ENCODE measurements around the gene EIF1. TPM values are rescaled to one million over a fixed set of nuclear protein-coding genes. Genes with fewer than 3 reads are reported as not detected.
"Not testable (repeated sequence)": the region's sequence is repeated elsewhere in the genome, so short reads cannot be mapped to it uniquely, and the experiment has no call there.

The EIF1 gene
- total RNA-seq (180 and 192 TPM in 2 replicates), polyA plus RNA-seq (977 and 989 TPM in 2 replicates)

DNA sequence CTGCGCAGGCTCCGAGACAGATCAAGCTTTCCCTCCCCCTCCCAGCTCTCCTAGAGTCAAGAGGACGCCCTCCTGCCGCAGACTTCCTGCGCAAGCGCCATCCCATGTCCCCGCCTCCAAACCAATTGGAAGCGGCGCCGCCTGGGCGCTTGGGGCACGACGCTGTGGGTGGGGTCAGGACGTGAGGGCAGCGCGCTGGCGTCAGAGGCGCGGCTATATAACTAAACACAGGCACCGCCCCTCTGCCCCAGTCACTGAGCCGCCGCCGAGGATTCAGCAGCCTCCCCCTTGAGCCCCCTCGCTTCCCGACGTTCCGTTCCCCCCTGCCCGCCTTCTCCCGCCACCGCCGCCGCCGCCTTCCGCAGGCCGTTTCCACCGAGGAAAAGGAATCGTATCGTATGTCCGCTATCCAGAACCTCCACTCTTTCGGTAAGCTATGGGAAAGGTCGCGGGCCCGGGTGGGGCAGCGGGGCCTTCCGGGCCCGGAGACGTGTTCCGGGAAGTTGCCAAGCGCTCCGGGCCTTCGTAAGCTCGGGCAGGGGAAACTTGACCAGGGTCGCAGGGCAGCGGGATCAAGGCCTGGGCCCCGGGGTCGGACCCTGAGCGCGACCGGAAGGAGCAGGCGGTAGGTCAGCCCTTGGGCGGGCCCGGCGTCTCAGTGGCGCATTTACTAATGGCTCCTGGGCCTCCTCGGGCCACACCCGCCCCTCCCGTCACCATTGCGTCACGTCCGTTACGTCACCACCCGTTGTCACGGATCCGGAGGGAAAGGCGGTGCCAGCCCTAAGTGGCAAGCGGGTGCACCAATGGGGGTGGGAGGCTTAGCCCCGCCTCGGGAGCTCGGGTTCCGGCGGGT is at the start of gene EIF1:
TSS of gene EIF1 (plus strand) at position 245 of the 856 bp plus-strand sequence. CDS start at position 399, 154 bp downstream.
- H3K27me3 ChIP-seq = no peaks in the 10 kb centered on the region
- H3K4me3 ChIP-seq = peak within 1 kb of the TSS; percentile 60
- DNase-seq (ENCODE audit: low spot score) = peak; percentile 100
- TF ChIP-seq EZH2phosphoT487 (IDR thresholded peaks at IDR 0.05; ENCODE audit: low read depth, severe bottlenecking, unreplicated experiment) (no peak), EZH2 (IDR thresholded peaks at IDR 0.05; ENCODE audit: borderline replicate concordance) (no peak)
- TF ChIP-seq, protein P1, sequence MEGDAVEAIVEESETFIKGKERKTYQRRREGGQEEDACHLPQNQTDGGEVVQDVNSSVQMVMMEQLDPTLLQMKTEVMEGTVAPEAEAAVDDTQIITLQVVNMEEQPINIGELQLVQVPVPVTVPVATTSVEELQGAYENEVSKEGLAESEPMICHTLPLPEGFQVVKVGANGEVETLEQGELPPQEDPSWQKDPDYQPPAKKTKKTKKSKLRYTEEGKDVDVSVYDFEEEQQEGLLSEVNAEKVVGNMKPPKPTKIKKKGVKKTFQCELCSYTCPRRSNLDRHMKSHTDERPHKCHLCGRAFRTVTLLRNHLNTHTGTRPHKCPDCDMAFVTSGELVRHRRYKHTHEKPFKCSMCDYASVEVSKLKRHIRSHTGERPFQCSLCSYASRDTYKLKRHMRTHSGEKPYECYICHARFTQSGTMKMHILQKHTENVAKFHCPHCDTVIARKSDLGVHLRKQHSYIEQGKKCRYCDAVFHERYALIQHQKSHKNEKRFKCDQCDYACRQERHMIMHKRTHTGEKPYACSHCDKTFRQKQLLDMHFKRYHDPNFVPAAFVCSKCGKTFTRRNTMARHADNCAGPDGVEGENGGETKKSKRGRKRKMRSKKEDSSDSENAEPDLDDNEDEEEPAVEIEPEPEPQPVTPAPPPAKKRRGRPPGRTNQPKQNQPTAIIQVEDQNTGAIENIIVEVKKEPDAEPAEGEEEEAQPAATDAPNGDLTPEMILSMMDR (IDR thresholded peaks at IDR 0.05; ENCODE audit: poor library complexity) = no peak
- H2AFZ ChIP-seq = peak within 1 kb of the TSS; percentile 37
- H3K36me3 ChIP-seq (replicated peaks; ENCODE audit: insufficient read depth, low read depth) = peaks cover 16% of the 10 kb centered on the region
- no peaks in the 10 kb centered on the region for H3K9me3 ChIP-seq (ENCODE audit: low read depth)
- WGBS (ENCODE audit: low lambda C conversion rate, missing lambda C conversion rate) = 2% methylated on average over 68 of the region's 81 CpGs
- peaks cover 36% of the 10 kb centered on the region for H4K20me1 ChIP-seq (ENCODE audit: insufficient read depth, poor library complexity, severe bottlenecking)
- H3K9me2 ChIP-seq (replicated peaks; ENCODE audit: insufficient read depth) = no peaks in the 10 kb centered on the region
- H3K27ac ChIP-seq = peak within 1 kb of the TSS; percentile 99
- peaks cover 17% of the 10 kb centered on the region for H3K4me1 ChIP-seq (ENCODE audit: insufficient read depth)
- peak within 1 kb of the TSS; percentile 93 for H3K4me2 ChIP-seq
- peaks cover 27% of the 10 kb centered on the region for H3K79me2 ChIP-seq

- H3K4me3 ChIP-seq = no peak overlapping the region
- H4K20me1 ChIP-seq (ENCODE audit: insufficient read depth, poor library complexity, severe bottlenecking) = no peaks in the 10 kb centered on the region
- H3K4me2 ChIP-seq = no peak overlapping the region
- no peaks in the 10 kb centered on the region for H3K9me3 ChIP-seq (ENCODE audit: low read depth)
- DNase-seq (ENCODE audit: low spot score) = no peak
- no peaks in the 10 kb centered on the region for H3K79me2 ChIP-seq
- no peaks in the 10 kb centered on the region for H3K27me3 ChIP-seq
- WGBS (ENCODE audit: low lambda C conversion rate, missing lambda C conversion rate) = 85% methylated on average over 6 of the region's 6 CpGs
- no peaks in the 10 kb centered on the region for H3K36me3 ChIP-seq (replicated peaks; ENCODE audit: insufficient read depth, low read depth)
- peaks cover 19% of the 10 kb centered on the region for H3K4me1 ChIP-seq (ENCODE audit: insufficient read depth)
- TF ChIP-seq EZH2 (IDR thresholded peaks at IDR 0.05; ENCODE audit: borderline replicate concordance) = no peak
- TF ChIP-seq, protein P1 (IDR thresholded peaks at IDR 0.05; ENCODE audit: poor library complexity) = no peak
- no peak for TF ChIP-seq EZH2phosphoT487 (IDR thresholded peaks at IDR 0.05; ENCODE audit: low read depth, severe bottlenecking, unreplicated experiment)
- H3K27ac ChIP-seq = no peak overlapping the region
- no peak overlapping the region for H2AFZ ChIP-seq
- H3K9me2 ChIP-seq (replicated peaks; ENCODE audit: insufficient read depth) = no peaks in the 10 kb centered on the region
Measured at GRCh38 chr17:41638941-41639340, 49.7 kb upstream of the EIF1 start.

DNA sequence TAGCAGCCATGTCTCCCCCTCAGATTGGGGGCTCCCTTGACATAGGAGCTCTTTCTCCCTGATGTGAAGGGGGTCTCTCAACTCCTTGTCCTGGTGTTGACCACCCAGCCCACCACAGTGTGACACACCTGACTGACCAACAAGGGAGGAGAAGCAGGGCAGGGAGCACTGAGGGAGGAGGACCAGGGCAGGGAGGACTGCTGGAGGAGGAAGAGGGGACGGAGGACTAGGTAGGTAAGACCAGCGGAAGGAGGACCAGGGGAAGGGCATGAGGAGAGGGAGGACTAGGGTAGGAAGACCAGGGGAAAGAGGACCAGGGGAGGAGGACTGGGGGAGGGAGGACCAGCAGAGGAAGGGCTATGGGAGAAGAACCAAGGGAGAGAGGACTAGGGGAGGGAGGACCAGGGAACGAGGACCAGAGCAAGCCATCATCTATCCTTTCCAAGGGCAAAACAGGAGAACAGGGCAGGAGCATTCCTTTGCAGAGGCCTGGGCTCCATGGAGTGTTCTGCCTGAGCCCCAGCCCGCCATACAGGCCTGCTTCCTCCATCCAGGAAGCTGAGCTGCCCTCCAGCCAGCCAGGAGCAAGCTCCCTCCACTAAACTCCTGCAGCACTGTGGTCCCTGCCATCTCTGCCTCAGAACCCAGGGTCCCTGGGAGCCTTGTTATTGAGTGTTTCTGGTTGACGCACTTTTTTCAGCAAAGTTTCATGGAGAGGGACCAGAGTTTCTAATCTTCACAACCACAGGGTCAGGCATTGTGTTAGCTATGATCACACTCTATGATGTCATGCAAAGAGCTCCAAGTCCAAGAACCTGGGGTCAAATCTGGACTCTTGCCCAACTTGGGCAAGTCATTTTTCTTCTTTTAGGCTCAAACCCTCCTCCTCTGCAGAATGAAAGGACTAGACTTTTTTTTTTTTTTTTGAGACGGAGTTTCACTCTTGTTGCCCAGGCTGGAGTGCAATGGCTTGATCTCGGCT is 48.9 kb upstream of the EIF1 start:
- 89% methylated on average over 7 of the region's 7 CpGs for WGBS (ENCODE audit: low lambda C conversion rate, missing lambda C conversion rate)
- TF ChIP-seq EZH2 (IDR thresholded peaks at IDR 0.05; ENCODE audit: borderline replicate concordance) (no peak), EZH2phosphoT487 (IDR thresholded peaks at IDR 0.05; ENCODE audit: low read depth, severe bottlenecking, unreplicated experiment) (no peak)
- TF ChIP-seq, protein P1 (IDR thresholded peaks at IDR 0.05; ENCODE audit: poor library complexity) = no peak

DNA sequence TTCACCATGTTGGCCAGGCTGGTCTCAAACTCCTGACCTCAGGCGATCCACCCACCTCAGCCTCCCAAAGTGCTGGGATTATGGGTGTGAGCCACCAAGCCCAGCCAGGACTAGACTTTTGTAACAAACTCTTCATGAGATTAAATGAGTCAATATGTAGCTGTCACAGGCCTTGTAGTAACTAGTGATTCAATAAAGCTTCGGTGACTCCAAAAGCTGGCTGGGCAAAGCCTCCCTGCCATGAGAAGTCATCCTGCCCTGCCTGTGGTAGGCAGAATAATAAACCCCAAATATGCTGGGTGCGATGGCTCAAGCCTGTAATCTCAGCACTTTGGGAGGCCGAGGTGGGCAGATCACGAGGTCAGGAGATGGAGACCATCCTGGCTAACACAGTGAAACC is 48.1 kb upstream of the EIF1 start:
- not testable (repeated sequence) for H3K4me2 ChIP-seq; H3K9me3 ChIP-seq (ENCODE audit: low read depth); H3K27ac ChIP-seq; H3K4me1 ChIP-seq (ENCODE audit: insufficient read depth); H3K36me3 ChIP-seq (replicated peaks; ENCODE audit: insufficient read depth, low read depth); H3K27me3 ChIP-seq; DNase-seq (ENCODE audit: low spot score); H3K9me2 ChIP-seq (replicated peaks; ENCODE audit: insufficient read depth); H3K4me3 ChIP-seq; H2AFZ ChIP-seq; H4K20me1 ChIP-seq (ENCODE audit: insufficient read depth, poor library complexity, severe bottlenecking); H3K79me2 ChIP-seq
- 91% methylated on average over 5 of the region's 5 CpGs for WGBS (ENCODE audit: low lambda C conversion rate, missing lambda C conversion rate)

More for the DNA sequence above, 48.9 kb upstream of the EIF1 start:
- H3K9me2 ChIP-seq (replicated peaks; ENCODE audit: insufficient read depth) = no peaks in the 10 kb centered on the region
- peaks cover 16% of the 10 kb centered on the region for H3K4me1 ChIP-seq (ENCODE audit: insufficient read depth)
- no peaks in the 10 kb centered on the region for H3K36me3 ChIP-seq (replicated peaks; ENCODE audit: insufficient read depth, low read depth)
- H3K79me2 ChIP-seq = no peaks in the 10 kb centered on the region
- no peak for DNase-seq (ENCODE audit: low spot score)
- no peak overlapping the region for H2AFZ ChIP-seq
- H4K20me1 ChIP-seq (ENCODE audit: insufficient read depth, poor library complexity, severe bottlenecking) = no peaks in the 10 kb centered on the region
- H3K27ac ChIP-seq = no peak overlapping the region
- H3K4me3 ChIP-seq = no peak overlapping the region
- no peaks in the 10 kb centered on the region for H3K9me3 ChIP-seq (ENCODE audit: low read depth)
- no peaks in the 10 kb centered on the region for H3K27me3 ChIP-seq
- H3K4me2 ChIP-seq = no peak overlapping the region
